Stimulated activated memory B cell treated with anti-CD40 and anti-IgM and Interleukin-4, amounts not matched to agents 10 μg/mL and 1 μg/mL and 100 μg/mL, for 72 hours (primary cell): ENCODE results near the gene BAX.

Source experiments
- ATAC-seq: fragments of 150-1000 bp; cut with Tn5 transposase; 2 replicates; pipeline ENCODE4 v1.10.0; 2021
- H3K27ac Mint-ChIP-seq: one replicate; pipeline ENCODE4 v1.8.0; 2022; ENCODE audit warnings: mild to moderate bottlenecking, mixed read lengths
- H3K27me3 Mint-ChIP-seq: one replicate; pipeline ENCODE4 v1.8.0; 2022; ENCODE audit warnings: mixed read lengths
- H3K36me3 Mint-ChIP-seq: one replicate; pipeline ENCODE4 v1.8.0; 2022; ENCODE audit warnings: mixed read lengths
- H3K4me1 Mint-ChIP-seq: one replicate; pipeline ENCODE4 v1.8.0; 2022; ENCODE audit warnings: mixed read lengths
- H3K4me3 Mint-ChIP-seq: one replicate; pipeline ENCODE4 v1.8.0; 2022; ENCODE audit warnings: mild to moderate bottlenecking, moderate library complexity, mixed read lengths
- H3K9me3 Mint-ChIP-seq: one replicate; pipeline ENCODE4 v1.8.0; 2022; ENCODE audit warnings: mixed read lengths

Gene BAX

GRCh38 chr19:48946463-48947257 is 8.0 kb upstream of the BAX start:
- Mint-ChIP-seq H3K27me3 (no peaks in the 10 kb centered on the region), H3K4me1 (no peaks in the 10 kb centered on the region), H3K4me3 (no peak overlapping the region), H3K36me3 (no peaks in the 10 kb centered on the region), H3K27ac (no peak overlapping the region), H3K9me3 (peaks cover 3% of the 10 kb centered on the region)
- ATAC-seq, result no peak

- H3K4me3 Mint-ChIP-seq, result no peak overlapping the region
- peaks cover 3% of the 10 kb centered on the region for H3K9me3 Mint-ChIP-seq
- ATAC-seq, result no peak
- no peaks in the 10 kb centered on the region for H3K36me3 Mint-ChIP-seq
- no peaks in the 10 kb centered on the region for H3K4me1 Mint-ChIP-seq
- H3K27ac Mint-ChIP-seq, result no peak overlapping the region
- H3K27me3 Mint-ChIP-seq, result no peaks in the 10 kb centered on the region
Measured at GRCh38 chr19:48947258-48947542, 7.5 kb upstream of the BAX start.

GRCh38 chr19:48950159-48950558 is 4.5 kb upstream of the BAX start:
- Mint-ChIP-seq H3K27me3 (no peaks in the 10 kb centered on the region), H3K27ac (no peak overlapping the region), H3K36me3 (no peaks in the 10 kb centered on the region), H3K4me3 (no peak overlapping the region), H3K9me3 (peaks cover 3% of the 10 kb centered on the region), H3K4me1 (peaks cover 1% of the 10 kb centered on the region)
- no peak for ATAC-seq

GRCh38 chr19:48950830-48951519 is 3.7 kb upstream of the BAX start:
- H3K36me3 Mint-ChIP-seq, result peaks cover 3% of the 10 kb centered on the region
- peaks cover 9% of the 10 kb centered on the region for H3K4me1 Mint-ChIP-seq
- H3K27me3 Mint-ChIP-seq, result no peaks in the 10 kb centered on the region
- peaks cover 3% of the 10 kb centered on the region for H3K9me3 Mint-ChIP-seq
- H3K27ac Mint-ChIP-seq, result no peak overlapping the region
- no peak overlapping the region for H3K4me3 Mint-ChIP-seq
- no peak for ATAC-seq

- no peak overlapping the region for H3K27ac Mint-ChIP-seq
- peaks cover 3% of the 10 kb centered on the region for H3K9me3 Mint-ChIP-seq
- no peaks in the 10 kb centered on the region for H3K27me3 Mint-ChIP-seq
- H3K36me3 Mint-ChIP-seq, result peaks cover 20% of the 10 kb centered on the region
- no peak overlapping the region for H3K4me3 Mint-ChIP-seq
- no peak for ATAC-seq
- peaks cover 22% of the 10 kb centered on the region for H3K4me1 Mint-ChIP-seq
Measured at GRCh38 chr19:48953141-48953540, 1.5 kb upstream of the BAX start.

GRCh38 chr19:48953990-48954594 is 583 bp upstream of the BAX start:
- H3K4me3 Mint-ChIP-seq, result peak overlapping the region; percentile 88
- H3K4me1 Mint-ChIP-seq, result peaks cover 22% of the 10 kb centered on the region
- no peaks in the 10 kb centered on the region for H3K9me3 Mint-ChIP-seq
- H3K27ac Mint-ChIP-seq, result peak overlapping the region; percentile 77
- no peaks in the 10 kb centered on the region for H3K27me3 Mint-ChIP-seq
- no peak for ATAC-seq
- peaks cover 29% of the 10 kb centered on the region for H3K36me3 Mint-ChIP-seq

- Mint-ChIP-seq H3K36me3 (peaks cover 29% of the 10 kb centered on the region), H3K4me3 (peak overlapping the region; percentile 88), H3K9me3 (no peaks in the 10 kb centered on the region), H3K4me1 (peaks cover 22% of the 10 kb centered on the region), H3K27me3 (no peaks in the 10 kb centered on the region), H3K27ac (peak overlapping the region; percentile 77)
- no peak for ATAC-seq
Measured at GRCh38 chr19:48955308-48955958, 758 bp downstream of the BAX start.

GRCh38 chr19:48958006-48958405 is 3.3 kb downstream of the BAX start:
- ATAC-seq, result no peak
- peaks cover 42% of the 10 kb centered on the region for H3K36me3 Mint-ChIP-seq
- H3K4me1 Mint-ChIP-seq, result peaks cover 44% of the 10 kb centered on the region
- H3K9me3 Mint-ChIP-seq, result no peaks in the 10 kb centered on the region
- H3K27me3 Mint-ChIP-seq, result no peaks in the 10 kb centered on the region
- no peak overlapping the region for H3K4me3 Mint-ChIP-seq
- no peak overlapping the region for H3K27ac Mint-ChIP-seq

- Mint-ChIP-seq H3K27me3 (no peaks in the 10 kb centered on the region), H3K4me1 (peaks cover 60% of the 10 kb centered on the region), H3K27ac (no peak overlapping the region), H3K36me3 (peaks cover 42% of the 10 kb centered on the region), H3K4me3 (no peak overlapping the region), H3K9me3 (no peaks in the 10 kb centered on the region)
- no peak for ATAC-seq
Measured at GRCh38 chr19:48959341-48960239, 4.9 kb downstream of the BAX start.

GRCh38 chr19:48961051-48961649 is 6.5 kb downstream of the BAX start:
- Mint-ChIP-seq H3K27ac (peak overlapping the region; percentile 100), H3K4me3 (no peak overlapping the region), H3K27me3 (no peaks in the 10 kb centered on the region), H3K36me3 (peaks cover 48% of the 10 kb centered on the region), H3K4me1 (peaks cover 63% of the 10 kb centered on the region), H3K9me3 (no peaks in the 10 kb centered on the region)
- no peak for ATAC-seq

- Mint-ChIP-seq H3K4me1 (peaks cover 63% of the 10 kb centered on the region), H3K9me3 (no peaks in the 10 kb centered on the region), H3K27ac (peak overlapping the region; percentile 100), H3K36me3 (peaks cover 48% of the 10 kb centered on the region), H3K27me3 (no peaks in the 10 kb centered on the region), H3K4me3 (peak overlapping the region; percentile 100)
- ATAC-seq, result no peak
Measured at GRCh38 chr19:48961673-48962028, 7.0 kb downstream of the BAX start.

GRCh38 chr19:48962029-48962848 is 7.6 kb downstream of the BAX start:
- H3K36me3 Mint-ChIP-seq, result peaks cover 48% of the 10 kb centered on the region
- no peaks in the 10 kb centered on the region for H3K9me3 Mint-ChIP-seq
- peak; percentile 73 for ATAC-seq

GRCh38 chr19:48962849-48963165 is 8.1 kb downstream of the BAX start:
- Mint-ChIP-seq H3K4me1 (peaks cover 68% of the 10 kb centered on the region), H3K36me3 (peaks cover 51% of the 10 kb centered on the region), H3K27ac (peak overlapping the region; percentile 100), H3K4me3 (peak overlapping the region; percentile 100), H3K27me3 (no peaks in the 10 kb centered on the region), H3K9me3 (no peaks in the 10 kb centered on the region)
- ATAC-seq, result no peak

More at GRCh38 chr19:48962029-48962848, 7.6 kb downstream of the BAX start:
- no peaks in the 10 kb centered on the region for H3K27me3 Mint-ChIP-seq
- H3K27ac Mint-ChIP-seq, result peak overlapping the region; percentile 100
- H3K4me3 Mint-ChIP-seq, result peak overlapping the region; percentile 100
- H3K4me1 Mint-ChIP-seq, result peaks cover 63% of the 10 kb centered on the region
